A673 (cell line): ENCODE data around the gene RGS16. TPM values are rescaled to one million over a fixed set of nuclear protein-coding genes. Genes with fewer than 3 reads are reported as not detected.

ENCODE experiments used
- BruUV-seq: library from RNA; stranded (reverse); fragments of 400-500 nt; replicated peaks from 2 replicates; lab custom pipeline; 2021; lab: Mats Ljungman, UMichigan
- CTCF ChIA-PET: fragments of 300-600 bp; sonication (Branson Sonifier 250); formaldehyde crosslinking; loops from one replicate; lab custom pipeline; 2022; ENCODE audit warnings: antibody characterized with exemption; lab: Charles Lee
- POLR2A ChIA-PET: fragments of 300-600 bp; sonication (Branson Sonifier 250); formaldehyde crosslinking; loops from one replicate; lab custom pipeline; 2022; ENCODE audit warnings: antibody characterized with exemption; ENCODE audit not compliant: low non-redundant PET; lab: Charles Lee
- DNase-seq: peaks from one replicate; pipeline ENCODE4 v3.0.0-alpha.2; 2015; ENCODE audit warnings: low spot score
- H3K27ac ChIP-seq: fragments of 200-600 bp; sonication (generic); 2 replicates; pipeline ENCODE4 v1.5.1; 2016; ENCODE audit warnings: mixed run types, low read depth, mild to moderate bottlenecking, mixed read lengths, antibody characterized with exemption, low read length; ENCODE audit not compliant: poor library complexity, severe bottlenecking
- H3K27me3 ChIP-seq: fragments of 200-600 bp; sonication (generic); replicated peaks from 2 replicates; pipeline ENCODE4 v1.6.1; 2017; ENCODE audit warnings: mixed run types, low read depth, mild to moderate bottlenecking, mixed read lengths, antibody characterized with exemption, low read length; ENCODE audit not compliant: insufficient read depth, poor library complexity
- H3K36me3 ChIP-seq: fragments of 200-600 bp; sonication (generic); 2 replicates; pipeline ENCODE4 v1.6.1; 2016; ENCODE audit warnings: mixed run types, mild to moderate bottlenecking, mixed read lengths, antibody characterized with exemption, low read length; ENCODE audit not compliant: insufficient read depth, poor library complexity, severe bottlenecking
- H3K4me1 ChIP-seq: fragments of 200-600 bp; sonication (generic); 2 replicates; pipeline ENCODE4 v1.6.1; 2017; ENCODE audit warnings: mixed run types, mild to moderate bottlenecking, mixed read lengths, antibody characterized with exemption, low read length; ENCODE audit not compliant: insufficient read depth, poor library complexity, severe bottlenecking
- H3K4me3 ChIP-seq: fragments of 200-600 bp; sonication (generic); 2 replicates; pipeline ENCODE4 v1.5.1; 2016; ENCODE audit warnings: low read depth, mixed run types, mild to moderate bottlenecking, mixed read lengths, low read length; ENCODE audit not compliant: poor library complexity, severe bottlenecking
- H3K9me3 ChIP-seq: fragments of 200-600 bp; sonication (generic); 2 replicates; pipeline ENCODE4 v1.6.1; 2016; ENCODE audit warnings: mixed run types, low read depth, mild to moderate bottlenecking, mixed read lengths, antibody characterized with exemption, low read length; ENCODE audit not compliant: poor library complexity, severe bottlenecking
- CTCF ChIP-seq: fragments of 300-800, 200-600 bp; sonication (generic); conservative IDR thresholded peaks from 2 replicates; pipeline ENCODE4 v1.5.1; 2017; ENCODE audit warnings: low read depth, mild to moderate bottlenecking, antibody characterized with exemption, low read length, moderate library complexity, mixed read lengths
- EZH2 ChIP-seq: fragments of 200-600 bp; sonication (generic); IDR thresholded peaks from 2 replicates; pipeline ENCODE4 v1.6.1; 2017; ENCODE audit warnings: borderline replicate concordance, low read depth, mild to moderate bottlenecking, mixed read lengths, antibody characterized with exemption, low read length; ENCODE audit not compliant: poor library complexity, severe bottlenecking
- intact Hi-C: fragments of 100-400 bp; cut with micrococcal nuclease; formaldehyde crosslinking; loops from one replicate; pipeline ENCODE4 v1.10.0; 2022; ENCODE audit not compliant: unreplicated experiment
- total RNA-seq: library from RNA; stranded (reverse); gene quantifications from 2 replicates; pipeline ENCODE4 v1.2.3, GENCODE V29; 2021

RGS16 gene
- total RNA-seq, 1 experiment from 2014 or later = 22.1 TPM

GRCh38 chr1:182646739-182647138, 42.5 kb upstream of the RGS16 start:
- BruUV-seq = no TSS peak
- CTCF ChIA-PET = no interaction called here

GRCh38 chr1:182644886-182645285, 40.7 kb upstream of the RGS16 start:
- H3K4me3 ChIP-seq = no peak overlapping the region
- BruUV-seq = no TSS peak
- H3K36me3 ChIP-seq = no peaks in the 10 kb centered on the region
- no peaks in the 10 kb centered on the region for H3K9me3 ChIP-seq
- DNase-seq = no peak
- intact Hi-C loops = no loop called here
- CTCF ChIA-PET = no interaction called here
- TF ChIP-seq EZH2 (no peak), CTCF (no peak)
- H3K27ac ChIP-seq = no peak overlapping the region
- no peaks in the 10 kb centered on the region for H3K4me1 ChIP-seq
- no peaks in the 10 kb centered on the region for H3K27me3 ChIP-seq
- POLR2A ChIA-PET = no interaction called here

More at GRCh38 chr1:182646739-182647138, 42.5 kb upstream of the RGS16 start:
- H3K4me3 ChIP-seq = no peak overlapping the region
- intact Hi-C loops = no loop called here
- TF ChIP-seq CTCF (no peak), EZH2 (no peak)
- DNase-seq = no peak
- no peaks in the 10 kb centered on the region for H3K36me3 ChIP-seq
- no peaks in the 10 kb centered on the region for H3K27me3 ChIP-seq
- no peaks in the 10 kb centered on the region for H3K9me3 ChIP-seq
- H3K4me1 ChIP-seq = no peaks in the 10 kb centered on the region
- H3K27ac ChIP-seq = no peak overlapping the region
- POLR2A ChIA-PET = no interaction called here

GRCh38 chr1:182643699-182644098, 39.5 kb upstream of the RGS16 start:
- intact Hi-C loops = no loop called here
- ChIA-PET CTCF (no interaction called here), POLR2A (interaction anchor here (0.6 kb wide), 1 partner anchor 49 kb away, joined by 8 read pairs; no protein-coding TSS in a partner anchor)
- Histone ChIP-seq H3K36me3 (no peaks in the 10 kb centered on the region), H3K4me1 (no peaks in the 10 kb centered on the region), H3K27me3 (no peaks in the 10 kb centered on the region), H3K4me3 (no peak overlapping the region), H3K9me3 (no peaks in the 10 kb centered on the region), H3K27ac (no peak overlapping the region)
- TF ChIP-seq CTCF (no peak), EZH2 (no peak)
- BruUV-seq = no TSS peak
- DNase-seq = no peak
